Inflammatory macrophage treated with lipopolysaccharide for 4 hours (primary cell): Measurements from ENCODE around the gene TMPRSS11A.

Experiments
- DNase-seq: peaks from one replicate; pipeline ENCODE4 v3.0.0-alpha.2; 2020

Gene TMPRSS11A

DNA sequence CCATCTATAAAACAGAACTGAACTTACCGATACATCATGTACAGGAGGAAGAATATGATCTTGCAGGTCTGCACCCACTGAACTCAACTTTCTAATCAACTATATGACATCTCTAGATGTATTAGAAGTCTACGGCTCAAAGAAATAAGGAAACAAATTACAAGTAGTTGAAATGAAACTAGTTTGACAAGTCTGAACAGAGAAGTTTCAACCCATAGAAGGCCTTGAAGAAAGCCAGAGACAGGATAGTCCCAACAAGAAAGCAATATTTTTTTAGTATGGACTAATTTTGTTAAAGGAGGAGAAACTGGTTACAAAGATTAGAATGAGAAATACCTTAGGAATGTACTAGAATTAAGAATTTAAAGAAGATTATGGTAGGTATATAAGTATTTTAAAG, at the start of gene TMPRSS11A:
Gene TMPRSS11A (minus strand): TSS at position 138 of the 400 bp plus-strand sequence. CDS start 100 bp downstream, at position 38.
- DNase-seq: no peak

GRCh38 chr4:68011684-68012083, 48.4 kb upstream of the TMPRSS11A start:
- DNase-seq: no peak

DNA sequence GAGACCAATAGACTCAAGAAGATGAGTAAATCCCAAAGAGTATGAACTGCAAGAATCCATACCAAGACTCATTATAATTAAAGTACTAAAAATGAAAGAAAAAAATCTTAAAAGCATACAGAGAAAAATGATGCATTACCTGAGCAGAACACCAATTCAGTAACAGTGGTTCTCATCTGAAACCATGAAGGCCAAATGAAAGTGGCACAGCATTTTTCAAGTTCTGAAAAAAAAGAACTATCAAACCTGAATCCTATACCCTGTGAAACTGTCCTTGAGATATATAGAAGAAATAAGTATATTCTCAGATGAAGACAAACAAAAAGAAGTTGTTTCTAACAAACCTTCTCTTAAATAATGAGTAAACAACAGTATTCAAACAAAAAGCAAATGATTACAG, 39.6 kb upstream of the TMPRSS11A start:
- no peak for DNase-seq

DNA sequence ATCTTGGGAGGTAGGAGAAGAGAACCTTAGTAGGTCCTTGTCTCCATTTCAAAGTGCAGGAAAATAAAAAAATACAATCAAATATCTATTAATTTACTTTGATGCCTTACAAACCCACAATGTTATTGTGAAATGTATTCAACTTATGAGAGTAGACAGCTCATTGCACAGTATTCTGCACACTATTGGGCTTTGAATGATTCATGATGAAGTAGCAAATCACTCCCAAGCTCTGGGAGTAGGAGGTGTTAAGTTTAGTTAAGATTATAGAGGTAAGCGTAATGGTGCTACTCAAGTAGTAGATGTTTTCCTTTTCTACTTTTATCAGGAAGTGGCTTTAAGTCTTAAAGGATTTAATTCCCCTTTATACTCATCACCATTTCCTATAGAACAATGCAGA, 32.8 kb upstream of the TMPRSS11A start:
- DNase-seq: no peak

DNA sequence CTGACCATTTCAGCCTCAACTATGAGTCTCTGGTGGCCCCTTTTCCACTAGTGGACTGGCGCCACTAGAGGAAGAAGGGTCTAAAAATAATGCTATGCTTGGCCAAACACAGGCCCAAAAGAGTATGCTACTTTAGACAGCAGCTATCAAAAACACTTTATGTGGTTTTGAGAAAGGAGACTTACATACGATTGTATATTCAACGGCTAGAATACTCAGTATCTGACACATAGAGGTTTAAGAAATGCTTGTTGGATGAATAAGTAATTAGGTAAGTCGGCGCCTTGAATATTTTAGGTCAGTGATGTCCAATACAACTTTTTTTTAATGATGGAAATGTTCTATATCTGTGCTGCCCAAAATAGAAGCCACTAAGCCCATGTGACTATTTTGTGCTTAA, 25.7 kb upstream of the TMPRSS11A start:
- no peak for DNase-seq

- no peak for DNase-seq
These were observed 20.0 kb upstream of the TMPRSS11A start for GRCh38 chr4:67983333-67983732.

DNA sequence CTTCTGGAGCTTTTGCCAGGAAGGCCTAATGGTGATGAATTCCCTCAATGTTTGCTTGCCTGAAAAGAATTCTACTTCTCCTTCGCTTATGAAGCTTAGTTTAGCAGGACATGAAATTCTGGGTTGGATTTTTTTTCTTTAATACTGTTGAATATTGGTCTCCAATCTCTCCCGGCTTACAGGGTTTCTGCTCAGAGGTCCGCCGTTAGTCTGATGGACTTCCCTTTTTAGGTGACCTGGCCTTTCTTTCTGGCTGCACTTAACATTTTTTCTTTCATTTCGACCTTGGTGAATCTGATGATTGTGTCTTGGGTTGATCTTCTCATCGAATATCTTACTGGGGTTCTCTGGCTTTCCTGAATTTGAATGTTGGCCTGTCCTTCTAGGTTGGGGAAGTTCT, 17.2 kb upstream of the TMPRSS11A start:
- no peak for DNase-seq

DNA sequence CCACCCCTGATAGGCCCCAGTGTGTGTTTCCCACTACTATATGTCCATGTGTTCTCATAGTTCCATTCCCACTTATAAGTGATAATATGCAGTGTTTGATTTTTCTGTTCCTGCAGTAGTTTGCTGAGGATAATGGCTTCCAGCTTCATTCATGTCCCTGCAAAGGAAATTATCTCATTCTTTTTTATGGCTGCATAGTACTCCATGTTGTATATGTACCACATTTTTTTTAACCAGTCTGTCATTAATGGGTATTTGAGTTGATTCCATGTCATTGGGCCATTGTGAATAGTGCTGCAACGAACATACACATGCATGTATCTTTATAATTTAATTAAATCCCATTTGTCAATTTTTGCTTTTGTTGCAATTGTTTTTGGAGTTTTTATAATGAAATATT, 10.3 kb upstream of the TMPRSS11A start:
- no peak for DNase-seq

GRCh38 chr4:67954890-67955289, 8.4 kb downstream of the TMPRSS11A start:
- no peak for DNase-seq

DNA sequence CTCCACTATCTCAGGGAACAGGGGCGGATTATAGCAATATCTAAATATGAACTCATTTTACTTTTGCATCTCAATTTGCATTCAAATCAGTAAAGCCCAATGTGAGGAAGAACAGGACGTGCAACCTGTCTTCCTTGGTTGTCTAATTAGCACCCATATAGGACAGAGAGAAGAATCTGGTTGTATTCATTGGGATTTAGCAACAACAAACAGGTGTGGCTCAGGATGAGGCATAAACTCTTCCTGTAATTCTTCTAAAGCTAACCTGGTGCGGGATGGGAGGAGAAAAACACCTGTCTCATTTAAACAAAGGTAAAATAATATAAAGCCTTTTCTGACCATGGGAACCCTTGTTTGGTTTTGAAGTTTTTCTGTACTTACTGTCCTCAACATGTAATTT, 22.2 kb downstream of the TMPRSS11A start:
- no peak for DNase-seq

GRCh38 chr4:67940506-67940905, 22.8 kb downstream of the TMPRSS11A start:
- DNase-seq: no peak

- DNase-seq: no peak
These were observed 24.1 kb downstream of the TMPRSS11A start for GRCh38 chr4:67939195-67939594.

GRCh38 chr4:67935888-67936287, 27.4 kb downstream of the TMPRSS11A start:
- DNase-seq: no peak

- no peak for DNase-seq
These were observed 28.7 kb downstream of the TMPRSS11A start for GRCh38 chr4:67934628-67935027.

GRCh38 chr4:67933755-67934154, 29.5 kb downstream of the TMPRSS11A start:
- no peak for DNase-seq

GRCh38 chr4:67933038-67933437, 30.3 kb downstream of the TMPRSS11A start:
- DNase-seq: no peak

- DNase-seq: no peak
These were observed 32.0 kb downstream of the TMPRSS11A start for GRCh38 chr4:67931256-67931655.

DNA sequence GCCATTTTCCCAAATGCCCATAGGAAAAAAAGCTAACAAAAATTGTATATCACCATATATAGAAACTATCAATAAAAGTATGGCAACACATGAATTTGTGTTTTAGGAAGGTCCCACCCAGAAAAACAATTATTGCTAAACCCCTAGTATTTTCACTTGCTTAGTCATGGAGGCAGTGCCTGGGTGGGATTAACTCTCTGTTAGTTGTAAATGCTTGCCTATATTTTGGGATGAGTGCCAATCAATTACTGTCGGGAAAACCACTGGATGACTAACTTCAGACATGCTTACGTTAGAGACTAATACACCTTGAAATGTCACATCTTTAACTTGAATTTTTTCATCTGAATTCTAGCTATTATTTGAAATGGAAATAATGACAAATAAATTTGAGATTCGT, 33.9 kb downstream of the TMPRSS11A start:
- no peak for DNase-seq

GRCh38 chr4:67928546-67928945, 34.7 kb downstream of the TMPRSS11A start:
- peak; percentile 25 for DNase-seq

DNA sequence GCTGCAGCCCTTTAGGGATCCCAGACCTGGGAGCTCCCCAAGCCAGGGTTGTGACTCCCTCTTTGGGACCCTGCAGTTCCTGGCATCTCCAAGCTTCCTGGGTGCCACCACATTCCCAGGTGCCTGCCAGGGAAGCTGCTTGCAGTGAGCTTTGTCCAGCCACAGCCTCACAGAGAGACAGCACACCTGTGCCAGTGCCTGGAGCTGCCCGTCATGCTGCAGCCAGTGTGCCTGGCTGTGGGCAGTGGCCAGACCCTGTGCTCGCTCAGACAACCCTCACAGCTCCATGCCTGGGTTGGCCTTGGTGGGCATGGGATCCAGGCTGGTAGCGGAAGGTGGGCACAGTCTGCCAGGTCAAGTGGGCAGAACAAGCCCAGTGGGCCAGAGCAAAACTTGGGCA, 36.0 kb downstream of the TMPRSS11A start:
- no peak for DNase-seq

DNA sequence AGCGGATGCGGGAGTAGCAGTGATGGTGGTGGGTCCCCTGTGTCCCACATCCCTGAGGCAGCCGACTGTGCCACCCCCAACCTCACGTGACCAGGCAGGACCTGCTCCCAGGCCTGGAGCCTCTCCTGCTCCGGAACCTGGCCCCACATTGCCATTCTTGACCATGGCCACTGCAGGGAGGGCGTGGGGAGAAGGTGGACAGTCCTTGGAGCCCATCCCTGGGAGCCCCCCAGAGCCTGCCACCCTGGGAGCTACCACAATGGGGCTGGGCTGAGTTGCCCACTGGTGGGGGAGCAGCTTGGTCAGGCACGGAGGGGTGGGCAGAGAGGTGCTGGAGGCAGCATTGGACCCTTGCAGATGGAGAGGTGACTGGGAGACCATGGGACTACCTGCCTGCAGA, 36.8 kb downstream of the TMPRSS11A start:
- DNase-seq: no peak

DNA sequence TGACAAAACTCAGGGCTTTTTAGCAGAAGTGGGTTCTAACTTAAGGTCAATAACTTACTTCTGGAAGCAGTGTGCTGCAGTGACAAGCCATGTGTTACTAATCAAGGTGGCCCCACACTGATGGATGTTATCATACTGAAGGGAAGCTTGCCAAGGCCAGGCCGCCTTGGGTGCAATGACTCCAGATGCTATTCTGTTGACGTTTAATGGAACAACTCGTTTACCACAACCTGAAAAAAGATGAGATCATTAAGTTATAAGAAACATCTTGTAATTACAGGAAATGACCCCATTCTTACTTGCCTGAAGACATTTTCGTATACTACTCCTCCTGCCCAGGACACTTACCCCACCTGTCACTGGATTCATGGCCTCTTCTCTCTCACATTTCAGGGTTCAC, 40.6 kb downstream of the TMPRSS11A start:
- DNase-seq: no peak

DNA sequence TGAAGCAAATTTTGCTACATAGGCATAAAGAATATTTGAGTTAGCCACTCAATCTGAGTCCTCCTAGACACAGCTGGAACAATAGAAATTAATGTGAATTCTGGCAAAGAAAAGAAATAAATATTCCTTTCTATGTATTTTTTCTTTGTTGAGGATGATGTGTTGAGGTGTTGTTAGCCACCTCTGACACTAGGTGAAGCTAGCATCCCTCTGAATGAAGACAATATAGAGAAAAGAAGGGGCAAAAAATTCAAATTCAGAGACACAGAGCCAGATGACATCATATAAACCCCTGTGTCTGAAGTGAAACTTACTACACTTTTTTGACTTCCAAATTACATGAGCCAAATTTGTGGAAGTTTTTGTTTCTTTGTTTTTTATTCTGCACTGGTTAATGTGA, 44.9 kb downstream of the TMPRSS11A start:
- no peak for DNase-seq

- DNase-seq: no peak
These were observed 47.8 kb downstream of the TMPRSS11A start for GRCh38 chr4:67915400-67915966.

GRCh38 chr4:67912080-67912479, 51.2 kb downstream of the TMPRSS11A start:
- DNase-seq: no peak

DNA sequence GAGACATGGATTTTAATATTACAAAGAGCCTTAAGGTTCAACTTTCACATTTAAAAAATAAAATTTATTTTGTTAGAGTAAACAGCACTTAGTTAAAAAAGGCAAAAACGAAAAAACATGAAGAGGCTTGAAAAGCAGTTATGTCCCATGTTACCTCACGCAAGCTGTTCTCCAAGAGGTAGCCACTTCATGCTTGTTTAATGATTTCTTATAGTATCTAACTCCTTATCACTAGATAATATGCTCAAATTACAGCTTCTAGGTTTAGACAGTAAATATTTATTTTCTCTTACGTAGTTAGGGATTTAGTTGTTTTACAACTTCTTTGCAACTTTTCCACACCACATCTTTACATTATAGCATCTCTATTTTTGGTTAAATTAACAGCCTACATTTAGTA, 51.7 kb downstream of the TMPRSS11A start:
- DNase-seq: no peak
